GM23338 (cell line): ENCODE data around the gene NPAS2. TPM values are rescaled to one million over a fixed set of nuclear protein-coding genes. Genes with fewer than 3 reads are reported as not detected.

ENCODE experiments used
- ATAC-seq: fragments of 200-7000 bp; cut with Tn5 transposase; 3 replicates; pipeline ENCODE4 v1.9.1; 2020
- DNase-seq: peaks from one replicate; pipeline ENCODE4 v3.0.0-alpha.2; 2015; ENCODE audit warnings: low spot score
- H2AFZ ChIP-seq: fragments of 200-600 bp; sonication (generic); 2 replicates; pipeline ENCODE4 v1.8.0; 2016; ENCODE audit warnings: antibody characterized with exemption, mild to moderate bottlenecking, moderate library complexity
- H3F3A ChIP-seq: fragments of 200-600 bp; sonication (generic); replicated peaks from 2 replicates; pipeline ENCODE4 v1.8.0; 2017; ENCODE audit warnings: antibody characterized with exemption, mixed run types, low read depth
- H3K27ac ChIP-seq: fragments of 200-600 bp; sonication (generic); 2 replicates; pipeline ENCODE4 v1.6.1; 2016; ENCODE audit warnings: low read depth
- H3K27me3 ChIP-seq: fragments of 200-600 bp; sonication (generic); 2 replicates; pipeline ENCODE4 v1.8.0; 2016; ENCODE audit warnings: mild to moderate bottlenecking, mixed run types, moderate library complexity; ENCODE audit not compliant: insufficient read depth
- H3K36me3 ChIP-seq: fragments of 200-600 bp; sonication (generic); 2 replicates; pipeline ENCODE4 v1.8.0; 2016; ENCODE audit warnings: mild to moderate bottlenecking; ENCODE audit not compliant: insufficient read depth
- H3K4me1 ChIP-seq: fragments of 200-600 bp; sonication (generic); 2 replicates; pipeline ENCODE4 v1.8.0; 2016; ENCODE audit warnings: mild to moderate bottlenecking, moderate library complexity; ENCODE audit not compliant: insufficient read depth
- H3K4me2 ChIP-seq: fragments of 200-600 bp; sonication (generic); 2 replicates; pipeline ENCODE4 v1.7.1; 2017; ENCODE audit warnings: mixed run types
- H3K4me3 ChIP-seq: fragments of 200-600 bp; sonication (generic); 2 replicates; pipeline ENCODE4 v1.6.1; 2016; ENCODE audit warnings: mixed run types
- H3K79me2 ChIP-seq: fragments of 200-600 bp; sonication (generic); replicated peaks from 2 replicates; pipeline ENCODE4 v1.8.0; 2017; ENCODE audit warnings: mild to moderate bottlenecking; ENCODE audit not compliant: insufficient read depth
- H3K9me2 ChIP-seq: fragments of 200-600 bp; sonication (generic); 2 replicates; pipeline ENCODE4 v1.8.0; 2017; ENCODE audit not compliant: insufficient read depth
- H4K20me1 ChIP-seq: fragments of 200-600 bp; sonication (generic); replicated peaks from 2 replicates; pipeline ENCODE4 v1.8.0; 2017; ENCODE audit warnings: mild to moderate bottlenecking; ENCODE audit not compliant: insufficient read depth
- H3K27ac Mint-ChIP-seq: 2 replicates; pipeline ENCODE4 v1.8.0; 2020; ENCODE audit warnings: inconsistent platforms, mild to moderate bottlenecking, moderate library complexity, mixed read lengths
- H3K27me3 Mint-ChIP-seq: 3 replicates; pipeline ENCODE4 v1.8.0; 2022; ENCODE audit warnings: low read depth, mild to moderate bottlenecking, moderate library complexity, mixed read lengths, inconsistent platforms; ENCODE audit not compliant: insufficient read depth, poor library complexity
- H3K36me3 Mint-ChIP-seq: 3 replicates; pipeline ENCODE4 v1.8.0; 2021; ENCODE audit warnings: low read depth, mild to moderate bottlenecking, inconsistent platforms, moderate library complexity, mixed read lengths
- H3K4me1 Mint-ChIP-seq: 3 replicates; pipeline ENCODE4 v1.8.0; 2020; ENCODE audit warnings: mild to moderate bottlenecking, inconsistent platforms, mixed read lengths
- H3K4me3 Mint-ChIP-seq: 3 replicates; pipeline ENCODE4 v1.8.0; 2021; ENCODE audit warnings: moderate library complexity, mild to moderate bottlenecking, inconsistent platforms, mixed read lengths
- H3K9me3 Mint-ChIP-seq: 3 replicates; pipeline ENCODE4 v1.8.0; 2020; ENCODE audit warnings: moderate library complexity, mild to moderate bottlenecking, inconsistent platforms, mixed read lengths
- JUNB ChIP-seq: IDR thresholded peaks from one replicate; pipeline ENCODE4 v1.6.1; 2016; ENCODE audit warnings: antibody characterized with exemption; ENCODE audit not compliant: unreplicated experiment
- POLR2AphosphoS5 ChIP-seq: IDR thresholded peaks from 2 replicates; pipeline ENCODE4 v1.6.1; 2016; ENCODE audit warnings: antibody characterized with exemption, low read depth
- STAT1 ChIP-seq: IDR thresholded peaks from one replicate; pipeline ENCODE4 v1.6.1; 2016; ENCODE audit warnings: antibody characterized with exemption; ENCODE audit not compliant: unreplicated experiment
- ZNF114 ChIP-seq: fragments of 250-450 bp; sonication (Bioruptor Pico); IDR thresholded peaks from 2 replicates; pipeline ENCODE4 v1.5.0; 2020; ENCODE audit warnings: mild to moderate bottlenecking, moderate library complexity
- ZNF331 ChIP-seq: fragments of 250-450 bp; sonication (Bioruptor Pico); IDR thresholded peaks from 2 replicates; pipeline ENCODE4 v1.5.0; 2020; ENCODE audit warnings: low read depth, mild to moderate bottlenecking, moderate library complexity
- polyA plus RNA-seq: library from polyadenylated mRNA; unstranded; fragments of >200 nt; fragmentation: Nextera tagmentation; extraction: Ambion mirVana; gene quantifications from 2 replicates; pipeline ENCODE4 v1.2.1, GENCODE V29; 2016
- total RNA-seq: library from RNA; depleted of rRNA; stranded (reverse); fragments of >200 nt; shearing (Covaris generic); gene quantifications from 2 replicates; pipeline ENCODE4 v1.2.3, GENCODE V29; 2014
- TF ChIP-seq, protein P1 (sequence below): IDR thresholded peaks from one replicate; pipeline ENCODE4 v1.6.1; 2018; ENCODE audit warnings: antibody characterized with exemption; ENCODE audit not compliant: unreplicated experiment
- TF ChIP-seq, protein P2 (sequence below): IDR thresholded peaks from 2 replicates; pipeline ENCODE4 v1.6.1; 2016; ENCODE audit warnings: antibody characterized with exemption

The NPAS2 gene
- total and polyA plus RNA-seq, 2 experiments from 2014 or later: 0.56 to 1.1 TPM

DNA sequence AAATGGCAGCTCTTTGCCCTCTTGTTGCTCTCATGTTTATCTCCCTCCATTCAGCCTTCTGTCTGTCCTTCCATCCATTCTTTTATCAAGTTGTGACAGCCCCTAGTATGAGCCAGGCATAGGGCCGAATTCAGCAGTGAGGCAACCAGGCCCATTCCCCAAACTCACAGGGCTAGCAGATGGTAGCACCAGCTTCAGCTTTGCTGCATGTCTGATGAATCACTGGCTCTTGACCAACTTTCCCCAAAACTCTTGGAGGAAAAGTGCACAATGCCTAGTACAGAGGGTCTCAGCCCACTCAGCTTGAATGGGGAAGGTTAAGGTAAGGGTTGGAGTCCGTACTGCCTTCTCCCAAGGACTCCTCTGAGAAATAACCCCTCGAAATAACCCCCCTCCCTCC, 35.7 kb downstream of the NPAS2 start (continued):
- TF ChIP-seq, protein P1, sequence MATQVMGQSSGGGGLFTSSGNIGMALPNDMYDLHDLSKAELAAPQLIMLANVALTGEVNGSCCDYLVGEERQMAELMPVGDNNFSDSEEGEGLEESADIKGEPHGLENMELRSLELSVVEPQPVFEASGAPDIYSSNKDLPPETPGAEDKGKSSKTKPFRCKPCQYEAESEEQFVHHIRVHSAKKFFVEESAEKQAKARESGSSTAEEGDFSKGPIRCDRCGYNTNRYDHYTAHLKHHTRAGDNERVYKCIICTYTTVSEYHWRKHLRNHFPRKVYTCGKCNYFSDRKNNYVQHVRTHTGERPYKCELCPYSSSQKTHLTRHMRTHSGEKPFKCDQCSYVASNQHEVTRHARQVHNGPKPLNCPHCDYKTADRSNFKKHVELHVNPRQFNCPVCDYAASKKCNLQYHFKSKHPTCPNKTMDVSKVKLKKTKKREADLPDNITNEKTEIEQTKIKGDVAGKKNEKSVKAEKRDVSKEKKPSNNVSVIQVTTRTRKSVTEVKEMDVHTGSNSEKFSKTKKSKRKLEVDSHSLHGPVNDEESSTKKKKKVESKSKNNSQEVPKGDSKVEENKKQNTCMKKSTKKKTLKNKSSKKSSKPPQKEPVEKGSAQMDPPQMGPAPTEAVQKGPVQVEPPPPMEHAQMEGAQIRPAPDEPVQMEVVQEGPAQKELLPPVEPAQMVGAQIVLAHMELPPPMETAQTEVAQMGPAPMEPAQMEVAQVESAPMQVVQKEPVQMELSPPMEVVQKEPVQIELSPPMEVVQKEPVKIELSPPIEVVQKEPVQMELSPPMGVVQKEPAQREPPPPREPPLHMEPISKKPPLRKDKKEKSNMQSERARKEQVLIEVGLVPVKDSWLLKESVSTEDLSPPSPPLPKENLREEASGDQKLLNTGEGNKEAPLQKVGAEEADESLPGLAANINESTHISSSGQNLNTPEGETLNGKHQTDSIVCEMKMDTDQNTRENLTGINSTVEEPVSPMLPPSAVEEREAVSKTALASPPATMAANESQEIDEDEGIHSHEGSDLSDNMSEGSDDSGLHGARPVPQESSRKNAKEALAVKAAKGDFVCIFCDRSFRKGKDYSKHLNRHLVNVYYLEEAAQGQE: no peak

DNA sequence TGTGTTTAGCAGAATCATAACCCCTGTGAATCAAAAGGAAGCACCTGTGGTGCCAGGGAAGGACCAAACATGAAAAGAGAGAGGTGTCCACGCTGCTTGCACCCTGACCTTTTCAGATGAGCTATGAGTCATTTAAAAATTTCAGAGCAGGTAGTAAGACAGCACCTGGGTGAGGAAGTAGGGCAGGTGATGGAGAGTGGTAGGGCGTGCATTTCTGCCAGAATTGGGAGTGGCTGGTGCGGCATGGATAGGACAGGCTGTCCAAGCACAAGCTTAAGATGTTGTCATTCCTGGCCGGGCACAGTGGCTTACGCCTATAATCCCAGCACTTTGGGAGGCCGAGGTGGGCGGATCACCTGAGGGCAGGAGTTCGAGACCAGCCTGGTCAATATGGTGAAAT, 36.8 kb downstream of the NPAS2 start:
- DNase-seq (no peak), ATAC-seq (no peak)
- Histone ChIP-seq H3K79me2 (no peaks in the 10 kb centered on the region), H3K36me3 (no peaks in the 10 kb centered on the region), H3K9me2 (no peaks in the 10 kb centered on the region), H4K20me1 (no peaks in the 10 kb centered on the region), H3K4me3 (no peak overlapping the region), H3F3A (no peaks in the 10 kb centered on the region), H3K4me1 (no peaks in the 10 kb centered on the region), H3K4me2 (no peak overlapping the region), H3K27ac (no peak overlapping the region), H3K27me3 (no peaks in the 10 kb centered on the region), H2AFZ (no peak overlapping the region)
- Mint-ChIP-seq H3K9me3 (no peaks in the 10 kb centered on the region), H3K27me3 (peaks cover 7% of the 10 kb centered on the region), H3K4me1 (peaks cover 9% of the 10 kb centered on the region; the same call in 2 of the 3 replicates), H3K4me3 (no peak overlapping the region), H3K36me3 (no peaks in the 10 kb centered on the region), H3K27ac (no peak overlapping the region)
- TF ChIP-seq, protein P2, sequence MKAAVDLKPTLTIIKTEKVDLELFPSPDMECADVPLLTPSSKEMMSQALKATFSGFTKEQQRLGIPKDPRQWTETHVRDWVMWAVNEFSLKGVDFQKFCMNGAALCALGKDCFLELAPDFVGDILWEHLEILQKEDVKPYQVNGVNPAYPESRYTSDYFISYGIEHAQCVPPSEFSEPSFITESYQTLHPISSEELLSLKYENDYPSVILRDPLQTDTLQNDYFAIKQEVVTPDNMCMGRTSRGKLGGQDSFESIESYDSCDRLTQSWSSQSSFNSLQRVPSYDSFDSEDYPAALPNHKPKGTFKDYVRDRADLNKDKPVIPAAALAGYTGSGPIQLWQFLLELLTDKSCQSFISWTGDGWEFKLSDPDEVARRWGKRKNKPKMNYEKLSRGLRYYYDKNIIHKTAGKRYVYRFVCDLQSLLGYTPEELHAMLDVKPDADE: no peak
- no peak for TF ChIP-seq ZNF114 (CRISPR knock-in tag)

DNA sequence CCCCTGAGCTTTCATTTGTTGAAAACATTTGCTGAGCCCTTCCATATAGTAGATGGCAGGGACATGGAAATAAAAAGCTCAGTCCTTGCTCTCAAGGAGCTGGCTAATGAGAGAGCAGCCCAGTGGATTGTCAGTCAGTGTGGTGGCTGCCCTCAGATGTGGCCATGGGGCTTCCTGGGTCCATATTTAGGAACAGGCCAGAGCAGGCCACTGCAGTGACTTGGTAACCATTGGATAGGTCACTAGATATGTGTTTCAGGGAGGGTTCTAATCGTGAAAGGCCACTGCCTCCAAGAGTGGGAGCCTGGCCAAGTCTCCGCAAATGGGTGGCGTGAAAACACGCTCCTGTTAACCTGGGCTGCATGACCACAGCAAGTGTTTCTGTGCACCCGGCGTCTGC, 37.4 kb downstream of the NPAS2 start:
- ATAC-seq (no peak), DNase-seq (no peak)
- TF ChIP-seq, protein P1: no peak
- TF ChIP-seq JUNB (no peak), ZNF331 (CRISPR knock-in tag) (no peak), POLR2AphosphoS5 (no peak), STAT1 (no peak), ZNF114 (CRISPR knock-in tag) (no peak)
- Histone ChIP-seq H3K4me3 (no peak overlapping the region), H3K27ac (no peak overlapping the region), H3K27me3 (no peaks in the 10 kb centered on the region), H4K20me1 (no peaks in the 10 kb centered on the region), H3K36me3 (no peaks in the 10 kb centered on the region), H3K9me2 (no peaks in the 10 kb centered on the region), H3F3A (no peaks in the 10 kb centered on the region), H3K79me2 (no peaks in the 10 kb centered on the region), H3K4me1 (no peaks in the 10 kb centered on the region), H2AFZ (no peak overlapping the region), H3K4me2 (no peak overlapping the region)
- Mint-ChIP-seq H3K4me3 (no peak overlapping the region), H3K36me3 (no peaks in the 10 kb centered on the region), H3K4me1 (peaks cover 9% of the 10 kb centered on the region; the same call in 2 of the 3 replicates), H3K27me3 (peaks cover 5% of the 10 kb centered on the region), H3K9me3 (no peaks in the 10 kb centered on the region), H3K27ac (no peak overlapping the region)
